ENCODE results near the gene GPR160. TPM values are rescaled to one million over a fixed set of nuclear protein-coding genes. Genes with fewer than 3 reads are reported as not detected.

GPR160 gene
- total RNA-seq, 1 donor from 2014 or later = 14.6 TPM

Other genes starting within 250 kb of the GPR160 start
- 0.38 TPM for gene LRRIQ4, start 225.1 kb upstream of the GPR160 start, total RNA-seq (ENCODE audit: unreplicated experiment)
- 5.6 TPM for gene LRRC34, start 225.1 kb upstream of the GPR160 start, total RNA-seq (ENCODE audit: unreplicated experiment)
- 0.23 TPM for gene LRRC31, start 168.1 kb upstream of the GPR160 start, total RNA-seq (ENCODE audit: unreplicated experiment)
- gene SAMD7, start 126.4 kb upstream of the GPR160 start, total RNA-seq (ENCODE audit: unreplicated experiment) = not detected
- 89.3 TPM for gene SEC62, start 71.2 kb upstream of the GPR160 start, total RNA-seq (ENCODE audit: unreplicated experiment)
- 32.4 TPM for gene PHC3, start 143.7 kb downstream of the GPR160 start, total RNA-seq (ENCODE audit: unreplicated experiment)
- 39.7 TPM for gene PRKCI, start 184.4 kb downstream of the GPR160 start, total RNA-seq (ENCODE audit: unreplicated experiment)